ENCODE results near the gene MYH15.

GRCh38 chr3:108403198-108403597 is 107.2 kb downstream of the MYH15 start:
- TF ChIP-seq, protein P1, sequence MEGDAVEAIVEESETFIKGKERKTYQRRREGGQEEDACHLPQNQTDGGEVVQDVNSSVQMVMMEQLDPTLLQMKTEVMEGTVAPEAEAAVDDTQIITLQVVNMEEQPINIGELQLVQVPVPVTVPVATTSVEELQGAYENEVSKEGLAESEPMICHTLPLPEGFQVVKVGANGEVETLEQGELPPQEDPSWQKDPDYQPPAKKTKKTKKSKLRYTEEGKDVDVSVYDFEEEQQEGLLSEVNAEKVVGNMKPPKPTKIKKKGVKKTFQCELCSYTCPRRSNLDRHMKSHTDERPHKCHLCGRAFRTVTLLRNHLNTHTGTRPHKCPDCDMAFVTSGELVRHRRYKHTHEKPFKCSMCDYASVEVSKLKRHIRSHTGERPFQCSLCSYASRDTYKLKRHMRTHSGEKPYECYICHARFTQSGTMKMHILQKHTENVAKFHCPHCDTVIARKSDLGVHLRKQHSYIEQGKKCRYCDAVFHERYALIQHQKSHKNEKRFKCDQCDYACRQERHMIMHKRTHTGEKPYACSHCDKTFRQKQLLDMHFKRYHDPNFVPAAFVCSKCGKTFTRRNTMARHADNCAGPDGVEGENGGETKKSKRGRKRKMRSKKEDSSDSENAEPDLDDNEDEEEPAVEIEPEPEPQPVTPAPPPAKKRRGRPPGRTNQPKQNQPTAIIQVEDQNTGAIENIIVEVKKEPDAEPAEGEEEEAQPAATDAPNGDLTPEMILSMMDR (IDR thresholded peaks at IDR 0.05), result no peak
- TF ChIP-seq POLR2A (IDR thresholded peaks at IDR 0.05), result no peak

Data from Peyer's patch (tissue), 4 donors.